Stimulated activated CD8-positive, alpha-beta memory T cell treated with anti-CD3 and anti-CD28 coated beads, Interleukin-2, amount 100 ng/mL, for 1 hour (primary cell): ENCODE measurements around the gene WDR45B.
A peak's percentile ranks its signal among the peaks of the same experiment; 100 is the strongest.

Experiments
- DNase-seq, 2 donors: peaks; one replicate each; pipeline ENCODE4 v3.0.0-alpha.2; 2020; ENCODE audit warnings: low read depth in 2 of 2

WDR45B gene

GRCh38 chr17:82648165-82648668 lies at the start of gene WDR45B:
TSS of gene WDR45B (minus strand) at chr17:82648444. CDS start at chr17:82648340, 104 bp downstream.
- DNase-seq: peak; percentile 68 to 76

GRCh38 chr17:82697808-82698064 lies 49.5 kb upstream of the WDR45B start:
- DNase-seq: no peak

- no peak for DNase-seq
These were observed 48.9 kb upstream of the WDR45B start for GRCh38 chr17:82696916-82697807.

DNA sequence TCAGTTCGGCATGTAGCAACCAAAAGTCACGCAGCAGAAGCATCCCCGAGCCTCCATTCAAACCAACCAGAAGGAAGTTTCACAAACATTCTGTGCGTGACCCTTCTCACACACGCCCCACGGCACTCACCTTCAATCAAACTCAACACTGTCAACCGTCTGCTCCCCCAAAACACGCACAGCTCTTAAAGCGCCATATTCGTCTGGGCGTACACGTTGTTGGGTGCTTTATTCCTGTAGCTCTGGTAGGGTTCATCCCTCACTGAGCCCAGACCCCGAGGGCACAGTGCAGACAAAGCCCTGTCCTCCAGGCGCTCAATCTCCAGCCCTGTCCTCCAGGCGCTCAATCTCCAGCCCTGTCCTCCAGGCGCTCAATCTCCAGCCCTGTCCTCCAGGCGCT lies 48.0 kb upstream of the WDR45B start:
- no peak for DNase-seq

DNA sequence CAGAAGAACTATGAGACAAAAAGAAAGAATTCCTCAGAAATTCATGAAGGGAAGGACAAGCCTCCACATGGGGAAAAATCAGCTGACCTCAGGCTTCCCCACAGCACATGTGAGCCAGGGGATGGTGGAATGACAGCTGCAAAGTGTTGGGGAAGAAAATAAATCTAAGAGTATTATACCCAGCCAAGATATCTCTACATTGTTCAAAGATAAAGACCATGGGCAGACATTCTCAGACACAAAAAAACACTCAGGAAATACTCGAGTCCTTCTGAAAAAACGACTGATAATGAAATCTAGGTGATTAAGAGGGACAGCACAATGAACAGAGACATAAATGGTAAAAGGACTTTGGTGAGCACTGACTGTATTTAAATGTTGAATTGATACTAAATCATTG lies 46.4 kb upstream of the WDR45B start:
- DNase-seq: no peak

DNA sequence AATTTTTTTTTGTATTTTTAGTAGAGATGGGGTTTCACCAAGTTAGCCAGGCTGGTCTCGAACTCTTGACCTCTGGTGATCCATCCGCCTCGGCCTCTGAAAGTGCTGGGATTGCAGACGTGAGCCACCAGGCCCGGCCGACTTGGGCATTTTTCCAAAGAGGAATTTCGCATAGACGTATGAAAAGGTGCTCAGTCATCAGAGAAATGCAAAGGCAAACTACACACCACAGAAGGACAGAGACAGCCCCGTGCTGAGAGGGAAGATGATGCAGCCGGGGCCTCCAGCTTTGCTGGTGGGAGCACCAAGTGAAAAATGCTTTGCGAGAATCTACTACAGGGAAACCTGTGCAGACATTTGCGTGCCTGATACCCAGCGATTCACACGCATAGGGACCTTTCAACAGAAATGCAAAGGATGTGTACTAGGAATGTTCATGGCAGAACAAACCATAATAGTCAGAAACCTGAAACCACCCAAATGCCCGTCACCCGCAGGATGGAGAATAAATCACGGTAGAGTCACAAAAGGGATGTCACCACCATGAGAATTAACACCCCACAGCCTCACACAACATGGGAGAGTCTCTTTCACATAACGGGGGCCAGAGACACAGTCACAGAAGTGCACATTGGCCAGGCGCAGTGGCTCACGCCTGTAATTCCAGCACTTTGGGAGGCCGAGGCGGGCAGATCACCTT lies 45.1 kb upstream of the WDR45B start:
- no peak for DNase-seq

DNA sequence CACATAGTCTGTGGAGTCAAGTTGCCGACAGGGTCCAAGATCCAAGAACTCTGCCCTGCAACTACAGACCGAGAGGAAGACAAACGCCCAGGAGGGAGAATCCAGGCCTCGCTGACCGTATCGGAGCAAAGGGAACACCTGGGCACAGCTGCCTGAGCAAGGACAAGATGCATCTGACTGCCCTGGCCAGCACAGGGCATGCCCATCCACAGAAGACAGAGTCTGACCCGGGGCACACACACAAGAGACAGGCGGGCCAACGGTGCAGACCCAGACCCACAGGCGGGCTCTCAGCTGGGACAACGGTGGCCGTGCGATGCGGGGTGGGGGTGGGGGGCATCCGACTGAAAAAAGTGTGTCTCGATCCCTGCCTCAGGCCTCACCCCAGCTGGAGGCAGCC lies 44.0 kb upstream of the WDR45B start:
- DNase-seq: no peak

DNA sequence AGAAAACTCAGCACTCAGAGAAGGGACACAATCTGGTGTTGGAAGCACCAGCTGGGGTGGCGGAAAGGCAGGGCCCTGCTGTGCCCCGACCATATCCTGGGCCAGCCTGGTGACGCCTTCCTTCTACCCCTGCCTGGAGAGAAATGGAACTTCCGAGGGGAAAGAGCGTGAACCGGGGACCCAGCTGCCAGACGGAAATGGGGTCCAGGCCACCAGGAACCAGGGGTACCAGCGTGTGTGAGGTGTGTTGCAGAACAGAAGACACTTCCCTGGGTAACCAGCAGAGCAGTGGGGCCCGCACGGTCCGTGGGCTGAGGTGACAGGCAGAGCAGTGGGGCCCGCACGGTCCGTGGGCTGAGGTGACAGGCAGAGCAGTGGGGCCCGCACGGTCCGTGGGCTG lies 43.5 kb upstream of the WDR45B start:
- DNase-seq: no peak

GRCh38 chr17:82690786-82691489 lies 42.7 kb upstream of the WDR45B start:
- no peak for DNase-seq

- DNase-seq: no peak
These were observed 40.8 kb upstream of the WDR45B start for GRCh38 chr17:82689077-82689476.

DNA sequence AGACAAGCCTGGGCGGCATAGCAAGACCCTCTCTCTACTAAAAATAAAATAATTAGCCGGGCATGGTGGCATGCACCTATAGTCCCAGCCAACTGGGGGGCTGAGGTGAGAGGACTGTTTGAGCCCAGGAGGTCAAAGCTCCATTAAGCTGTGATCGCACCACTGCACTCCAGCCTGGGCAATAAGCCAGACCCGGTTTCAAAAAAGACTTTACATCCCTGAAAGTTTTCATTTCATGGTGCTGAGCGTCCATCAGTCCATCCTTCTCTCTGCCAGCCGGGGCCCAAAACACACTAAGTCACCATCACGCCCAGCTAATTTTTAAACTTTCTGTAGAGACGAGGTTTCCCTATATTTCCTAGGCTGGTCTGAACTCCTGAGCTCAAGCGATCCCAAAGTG lies 39.6 kb upstream of the WDR45B start:
- no peak for DNase-seq

GRCh38 chr17:82687375-82687861 lies 39.2 kb upstream of the WDR45B start:
- no peak for DNase-seq

DNA sequence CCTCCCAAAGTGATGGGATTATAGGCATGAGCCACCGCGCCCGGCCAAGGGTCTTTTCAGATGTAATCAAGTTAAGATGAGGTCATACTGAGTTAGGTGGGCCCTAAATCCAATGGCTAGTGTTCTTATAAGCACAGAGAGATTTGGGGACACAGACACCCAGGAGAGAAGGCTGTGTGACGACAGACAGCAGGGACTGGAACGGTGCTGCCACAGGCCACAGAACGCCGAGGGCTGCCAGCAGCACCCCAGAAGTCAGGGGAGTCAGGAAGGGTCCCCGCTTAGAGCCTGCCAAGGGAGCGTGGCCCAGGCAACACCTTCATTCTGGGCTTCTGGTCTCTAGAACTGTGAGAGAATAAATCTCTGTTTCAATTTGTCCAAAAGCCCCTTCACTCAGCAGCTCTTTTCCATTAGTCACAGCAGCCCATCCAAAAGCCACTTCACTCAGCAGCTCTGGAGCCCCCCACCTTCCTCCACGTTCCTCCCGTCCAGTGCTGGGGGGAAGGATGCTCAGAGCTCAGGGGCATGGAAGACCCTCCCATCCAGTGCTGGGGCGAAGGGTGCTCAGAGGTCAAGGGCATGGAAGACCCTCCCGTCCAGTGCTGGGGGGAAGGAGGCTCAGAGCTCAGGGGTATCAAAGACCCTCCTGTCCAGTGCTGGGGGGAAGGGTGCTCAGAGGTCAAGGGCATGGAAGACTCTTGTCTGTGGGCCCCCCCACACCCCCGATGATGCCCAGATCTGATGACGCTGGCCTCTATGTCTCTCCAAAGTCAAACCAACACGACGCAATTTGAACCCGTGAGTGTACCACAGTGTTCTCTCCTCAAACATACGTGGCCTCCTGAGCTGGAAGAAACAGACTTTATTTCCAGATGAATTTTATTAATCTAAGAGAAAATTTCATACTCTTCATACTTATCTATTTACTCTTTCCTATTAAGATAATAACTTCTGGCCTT lies 38.4 kb upstream of the WDR45B start:
- no peak for DNase-seq

DNA sequence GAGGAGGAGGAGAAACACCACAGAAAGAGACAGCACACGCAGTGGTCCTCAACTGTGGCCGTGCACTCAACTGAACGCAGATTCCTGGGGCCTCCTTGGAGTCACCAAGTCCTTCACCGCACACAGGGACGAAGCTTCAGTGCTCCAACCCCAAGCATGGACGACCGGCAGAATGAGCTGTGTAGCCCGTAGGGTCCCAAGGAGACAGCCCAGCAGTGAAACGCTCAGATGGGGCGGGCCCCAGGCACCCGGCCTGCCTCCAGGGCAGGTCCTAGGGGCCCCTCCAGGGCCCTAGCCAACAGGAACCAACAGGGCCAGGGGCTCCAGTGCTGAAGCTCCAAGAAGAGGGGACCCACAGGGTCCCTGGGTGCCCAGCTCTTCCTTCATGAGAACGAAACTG lies 37.0 kb upstream of the WDR45B start:
- DNase-seq: no peak

DNA sequence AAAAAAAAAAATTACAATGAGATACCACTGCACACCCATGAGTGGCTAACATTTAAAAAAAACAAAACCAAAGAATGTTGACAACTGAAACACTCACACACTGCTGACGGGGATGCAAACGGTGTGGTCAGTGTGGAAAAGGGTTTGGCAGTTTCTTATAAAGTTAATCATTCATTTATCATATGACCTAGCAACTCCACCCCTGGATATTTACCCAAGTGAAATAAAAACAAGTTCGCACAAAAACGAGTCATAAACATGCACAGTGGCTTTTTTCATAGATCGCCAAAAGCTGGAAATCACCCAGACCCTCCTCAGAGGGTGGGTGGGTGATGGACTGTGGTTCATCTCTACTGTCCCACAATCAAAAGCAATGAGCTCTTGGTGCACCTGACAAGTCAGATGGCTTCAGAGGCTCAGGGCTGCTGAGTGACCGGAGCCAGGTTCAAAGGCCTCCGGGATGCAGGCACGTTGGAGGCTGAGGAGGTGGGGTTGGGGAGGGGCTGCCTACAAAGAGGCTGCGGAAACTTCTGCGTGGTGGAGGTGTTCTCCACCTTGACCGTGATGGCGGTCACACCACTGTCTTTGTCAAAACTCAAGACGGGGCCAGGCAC lies 36.1 kb upstream of the WDR45B start:
- no peak for DNase-seq

GRCh38 chr17:82683534-82683933 lies 35.3 kb upstream of the WDR45B start:
- no peak for DNase-seq

DNA sequence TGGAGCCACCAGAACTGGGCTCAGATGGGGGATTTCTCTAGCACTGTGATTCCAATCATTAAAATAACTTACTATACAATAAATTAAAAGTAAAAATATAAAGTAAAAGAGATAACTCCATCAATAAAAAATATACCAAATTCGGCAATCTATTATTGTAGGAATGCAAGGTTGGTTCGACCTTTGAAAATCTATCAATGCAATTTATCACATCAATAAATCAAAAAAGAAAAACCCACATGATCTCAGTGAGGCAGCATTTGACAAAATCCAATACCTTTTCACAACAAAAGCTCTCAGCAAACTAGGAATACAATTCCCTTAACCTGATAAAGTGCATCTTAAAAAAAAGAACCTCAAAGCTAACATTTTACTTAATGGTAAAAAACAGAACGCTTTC lies 33.3 kb upstream of the WDR45B start:
- no peak for DNase-seq

DNA sequence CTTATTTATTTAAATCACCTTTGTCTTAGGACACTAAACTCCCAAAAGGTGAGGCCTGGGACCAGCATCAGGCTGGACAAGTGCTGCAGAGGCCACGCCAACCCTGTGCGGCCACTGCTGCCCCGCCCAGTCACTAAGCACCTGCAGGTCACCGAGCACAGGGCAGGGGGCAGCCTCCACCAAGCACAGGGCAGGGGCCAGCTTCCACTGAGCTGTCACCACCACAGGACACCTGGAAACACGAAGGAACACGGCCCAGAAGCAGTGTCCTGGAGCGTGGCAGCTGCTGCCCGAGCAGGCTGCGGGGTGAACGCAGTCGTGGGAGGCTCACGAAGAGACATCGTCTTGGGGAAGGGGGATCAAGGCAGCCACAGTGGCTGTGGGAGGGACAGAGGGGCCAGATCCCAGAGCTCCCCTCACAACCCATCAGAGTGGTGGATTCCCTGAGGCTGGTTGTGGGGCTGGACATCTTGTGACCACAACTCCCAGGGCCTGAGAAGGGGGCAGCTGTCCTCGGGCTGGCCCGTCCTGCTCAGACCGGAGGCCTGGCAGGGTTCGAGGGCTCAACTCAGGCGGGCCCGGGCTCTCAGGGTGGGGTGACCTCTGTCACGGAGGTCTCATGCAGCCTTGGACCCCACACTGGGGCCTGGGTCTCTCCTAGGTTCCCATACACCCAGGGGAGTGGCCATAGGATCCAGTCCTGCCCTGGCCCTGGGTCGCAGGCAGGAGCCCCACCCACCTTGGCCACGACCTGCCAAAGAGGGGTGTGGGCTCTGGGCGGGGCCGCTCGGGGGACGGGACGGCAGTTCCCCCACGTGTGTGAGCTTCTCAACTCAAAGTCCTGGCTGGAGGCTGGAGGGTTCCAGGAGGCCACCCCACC lies 31.6 kb upstream of the WDR45B start:
- DNase-seq: no peak

GRCh38 chr17:82678265-82678891 lies 30.1 kb upstream of the WDR45B start:
- no peak for DNase-seq
